WTC11 (cell line): ENCODE results near the gene NCAPD2. TPM values are rescaled to one million over a fixed set of nuclear protein-coding genes. Genes with fewer than 3 reads are reported as not detected.

Source experiments
- ATAC-seq: fragments of 200-7000 bp; cut with Tn5 transposase; 2 replicates; pipeline ENCODE4 v1.10.0; 2021; ENCODE audit warnings: mild to moderate bottlenecking, moderate library complexity
- CTCF ChIA-PET: fragments of 300-600 bp; sonication (Branson Sonifier 250); formaldehyde crosslinking; loops from one replicate; lab custom pipeline; 2021; ENCODE audit warnings: antibody characterized with exemption; lab: Charles Lee
- POLR2A ChIA-PET: fragments of 350-600 bp; sonication (Branson Sonifier 250); formaldehyde crosslinking; loops from one replicate; lab custom pipeline; 2021; ENCODE audit warnings: antibody characterized with exemption; lab: Charles Lee
- DNase-seq: peaks from one replicate; pipeline ENCODE4 v3.0.0; 2021; ENCODE audit warnings: low spot score
- H3K27ac Mint-ChIP-seq: 2 replicates; pipeline ENCODE4 v1.8.0; 2021; ENCODE audit warnings: mixed read lengths
- H3K27me3 Mint-ChIP-seq: 2 replicates; pipeline ENCODE4 v1.8.0; 2021; ENCODE audit warnings: low read depth, mild to moderate bottlenecking, moderate library complexity, mixed read lengths
- H3K36me3 Mint-ChIP-seq: 2 replicates; pipeline ENCODE4 v1.8.0; 2021; ENCODE audit warnings: mixed read lengths
- H3K4me1 Mint-ChIP-seq: 2 replicates; pipeline ENCODE4 v1.8.0; 2022; ENCODE audit warnings: mixed read lengths
- H3K4me3 Mint-ChIP-seq: 2 replicates; pipeline ENCODE4 v1.8.0; 2021; ENCODE audit warnings: mild to moderate bottlenecking, moderate library complexity, mixed read lengths
- H3K9me3 Mint-ChIP-seq: 2 replicates; pipeline ENCODE4 v1.8.0; 2021; ENCODE audit warnings: mixed read lengths
- E2F5 ChIP-seq: sonication (generic); formaldehyde crosslinking; IDR thresholded peaks from 2 replicates; pipeline ENCODE4 v1.8.1; 2022; ENCODE audit warnings: mild to moderate bottlenecking, moderate library complexity, missing genetic modification reagents
- ELF4 ChIP-seq: sonication (generic); formaldehyde crosslinking; IDR thresholded peaks from 2 replicates; pipeline ENCODE4 v1.8.1; 2022; ENCODE audit warnings: low read depth, mild to moderate bottlenecking, moderate library complexity, missing genetic modification reagents
- EMX1 ChIP-seq: fragments of 250-450 bp; sonication (Bioruptor Pico); IDR thresholded peaks from 2 replicates; pipeline ENCODE4 v1.8.0; 2021; ENCODE audit warnings: mild to moderate bottlenecking
- ETV6 ChIP-seq: sonication (generic); formaldehyde crosslinking; IDR thresholded peaks from 2 replicates; pipeline ENCODE4 v1.8.1; 2022; ENCODE audit warnings: mild to moderate bottlenecking, missing genetic modification reagents
- GABPB1 ChIP-seq: sonication (generic); formaldehyde crosslinking; IDR thresholded peaks from 2 replicates; pipeline ENCODE4 v1.8.1; 2023; ENCODE audit warnings: mild to moderate bottlenecking, missing genetic modification reagents
- IRF2 ChIP-seq: sonication (generic); formaldehyde crosslinking; IDR thresholded peaks from 2 replicates; pipeline ENCODE4 v1.8.0; 2022; ENCODE audit warnings: low read depth, missing genetic modification reagents, borderline replicate concordance
- KAT7 ChIP-seq: sonication (generic); formaldehyde crosslinking; IDR thresholded peaks from 2 replicates; pipeline ENCODE4 v1.8.1; 2023; ENCODE audit warnings: missing genetic modification reagents, mild to moderate bottlenecking, borderline replicate concordance
- PRDM15 ChIP-seq: sonication (generic); formaldehyde crosslinking; IDR thresholded peaks from 2 replicates; pipeline ENCODE4 v1.8.0; 2022; ENCODE audit warnings: missing genetic modification reagents
- SMAD4 ChIP-seq: sonication (generic); formaldehyde crosslinking; IDR thresholded peaks from 2 replicates; pipeline ENCODE4 v1.8.0; 2022; ENCODE audit warnings: mild to moderate bottlenecking, missing genetic modification reagents
- SP1 ChIP-seq: sonication (generic); formaldehyde crosslinking; conservative IDR thresholded peaks from 2 replicates; pipeline ENCODE4 v1.8.1; 2022; ENCODE audit warnings: missing genetic modification reagents
- TEAD1 ChIP-seq: sonication (generic); formaldehyde crosslinking; IDR thresholded peaks from 2 replicates; pipeline ENCODE4 v1.8.0; 2022; ENCODE audit warnings: mild to moderate bottlenecking, missing genetic modification reagents
- ZNF232 ChIP-seq: sonication (generic); formaldehyde crosslinking; IDR thresholded peaks from 2 replicates; pipeline ENCODE4 v1.8.0; 2022; ENCODE audit warnings: mild to moderate bottlenecking, missing genetic modification reagents
- total RNA-seq: library from RNA; stranded (reverse); gene quantifications from 3 replicates; pipeline ENCODE4 v1.2.3, GENCODE V29; 2021
- TF ChIP-seq, protein P1 (sequence below): fragments of 200-600 bp; IDR thresholded peaks from 2 replicates; pipeline ENCODE4 v1.8.0; 2022; ENCODE audit warnings: antibody characterized with exemption

NCAPD2 gene
- total RNA-seq, 1 experiment from 2014 or later = 141 TPM

- TF ChIP-seq PRDM15 (CRISPR knock-in tag) = 0 out of 2 replicates have a peak, but pooled peaks have one; percentile 41
- TF ChIP-seq E2F5 (CRISPR knock-in tag) = no peak
- TF ChIP-seq ELF4 (CRISPR knock-in tag) = no peak
- no peak for TF ChIP-seq IRF2 (CRISPR knock-in tag)
- no peak for TF ChIP-seq KAT7 (CRISPR knock-in tag)
- no peak for TF ChIP-seq SMAD4 (CRISPR knock-in tag)
- TF ChIP-seq, all 79 proteins: peak for 6
These were observed 46.4 kb downstream of the NCAPD2 start (continued) for GRCh38 chr12:6540181-6540877.

- peaks cover 40% of the 10 kb centered on the region for H3K4me1 Mint-ChIP-seq
- H3K27ac Mint-ChIP-seq = peak overlapping the region; percentile 60
- no peaks in the 10 kb centered on the region for H3K9me3 Mint-ChIP-seq
- ChIA-PET POLR2A (interaction anchor here (0.5 to 1.2 kb wide), 4 partner anchors 12 to 99 kb away, joined by 3 to 4 read pairs (median 4); no protein-coding TSS in a partner anchor), CTCF (interaction anchor here (0.5 to 7.1 kb wide), 5 partner anchors 12 to 331 kb away, joined by 3 to 195 read pairs (median 4); partner anchors contain the start of gene IFFO1)
- ATAC-seq = no peak
- no peak overlapping the region; the same call in 1 of the 2 replicates for H3K4me3 Mint-ChIP-seq
- DNase-seq = no peak
- H3K27me3 Mint-ChIP-seq = no peaks in the 10 kb centered on the region; the same call in 1 of the 2 replicates
- H3K36me3 Mint-ChIP-seq = peaks cover 54% of the 10 kb centered on the region
- TF ChIP-seq SP1 (no peak), ETV6 (CRISPR knock-in tag) (no peak), ZNF232 (CRISPR knock-in tag) (no peak), TEAD1 (CRISPR knock-in tag) (no peak)
- TF ChIP-seq, protein P1, sequence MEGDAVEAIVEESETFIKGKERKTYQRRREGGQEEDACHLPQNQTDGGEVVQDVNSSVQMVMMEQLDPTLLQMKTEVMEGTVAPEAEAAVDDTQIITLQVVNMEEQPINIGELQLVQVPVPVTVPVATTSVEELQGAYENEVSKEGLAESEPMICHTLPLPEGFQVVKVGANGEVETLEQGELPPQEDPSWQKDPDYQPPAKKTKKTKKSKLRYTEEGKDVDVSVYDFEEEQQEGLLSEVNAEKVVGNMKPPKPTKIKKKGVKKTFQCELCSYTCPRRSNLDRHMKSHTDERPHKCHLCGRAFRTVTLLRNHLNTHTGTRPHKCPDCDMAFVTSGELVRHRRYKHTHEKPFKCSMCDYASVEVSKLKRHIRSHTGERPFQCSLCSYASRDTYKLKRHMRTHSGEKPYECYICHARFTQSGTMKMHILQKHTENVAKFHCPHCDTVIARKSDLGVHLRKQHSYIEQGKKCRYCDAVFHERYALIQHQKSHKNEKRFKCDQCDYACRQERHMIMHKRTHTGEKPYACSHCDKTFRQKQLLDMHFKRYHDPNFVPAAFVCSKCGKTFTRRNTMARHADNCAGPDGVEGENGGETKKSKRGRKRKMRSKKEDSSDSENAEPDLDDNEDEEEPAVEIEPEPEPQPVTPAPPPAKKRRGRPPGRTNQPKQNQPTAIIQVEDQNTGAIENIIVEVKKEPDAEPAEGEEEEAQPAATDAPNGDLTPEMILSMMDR = no peak
- TF ChIP-seq, all 79 proteins: peak for 0
These were observed 47.7 kb downstream of the NCAPD2 start for GRCh38 chr12:6541371-6542165.

GRCh38 chr12:6542209-6543009 is 48.5 kb downstream of the NCAPD2 start:
- no peak overlapping the region for H3K4me3 Mint-ChIP-seq
- DNase-seq = no peak
- H3K27me3 Mint-ChIP-seq = no peaks in the 10 kb centered on the region; the same call in 1 of the 2 replicates
- ATAC-seq = no peak
- TF ChIP-seq EMX1 (no peak), GABPB1 (CRISPR knock-in tag) (peak; percentile 48; the same call in 1 of the 2 replicates)
- peak overlapping the region; percentile 60; the same call in 1 of the 2 replicates for H3K27ac Mint-ChIP-seq
- POLR2A ChIA-PET = interaction anchor here (1.2 kb wide), 1 partner anchor 11 kb away, joined by 4 read pairs; no protein-coding TSS in a partner anchor
- H3K9me3 Mint-ChIP-seq = no peaks in the 10 kb centered on the region
- CTCF ChIA-PET = interaction anchor here (7.1 kb wide), 1 partner anchor 12 kb away, joined by 195 read pairs; the partner anchor contains the start of gene IFFO1
- H3K4me1 Mint-ChIP-seq = peaks cover 34% of the 10 kb centered on the region
- peaks cover 54% of the 10 kb centered on the region for H3K36me3 Mint-ChIP-seq
